ENCODE results near the gene IL9. TPM values are rescaled to one million over a fixed set of nuclear protein-coding genes. Genes with fewer than 3 reads are reported as not detected.

IL9 gene
- not detected for total RNA-seq

GRCh38 chr5:135895474-135896006, at the start of gene IL9:
Gene IL9, minus strand, starts transcription at chr5:135895841. Its CDS starts 25 bp downstream, at chr5:135895816.

Other genes with a start within 250 kb of the IL9 start
- 0.31 TPM for gene SLC25A48, start 61.2 kb downstream of the IL9 start, total RNA-seq
- gene LECT2, start 59.1 kb upstream of the IL9 start, total RNA-seq = not detected
- 2.8 TPM for gene TGFBI, start 133.1 kb upstream of the IL9 start, total RNA-seq
- 41.3 TPM for gene SMAD5, start 237.0 kb upstream of the IL9 start, total RNA-seq